K562 (cell line): ENCODE data around the gene S100A9. TPM values are rescaled to one million over a fixed set of nuclear protein-coding genes. Genes with fewer than 3 reads are reported as not detected.

Experiments used
- BRD4 ChIP-seq: fragments of 200-600 bp; sonication (generic); IDR thresholded peaks from 2 replicates; pipeline ENCODE4 v1.6.1; 2017; ENCODE audit warnings: inconsistent platforms
- ERF ChIP-seq: fragments of 450-650 bp; formaldehyde crosslinking; IDR thresholded peaks from 2 replicates; pipeline ENCODE4 v1.4.0; 2020; ENCODE audit warnings: mild to moderate bottlenecking, mixed read lengths
- ETS1 ChIP-seq: conservative IDR thresholded peaks from 2 replicates; pipeline ENCODE4 v1.6.1; 2011; ENCODE audit warnings: low read depth, mild to moderate bottlenecking, low read length; ENCODE audit not compliant: control insufficient read depth
- GTF3C2 ChIP-seq: IDR thresholded peaks from 3 replicates; pipeline ENCODE4 v1.6.1; 2011; ENCODE audit warnings: borderline replicate concordance, mild to moderate bottlenecking, moderate library complexity; ENCODE audit not compliant: insufficient read length; ENCODE audit errors: extremely low read depth
- KAT7 ChIP-seq: sonication (generic); formaldehyde crosslinking; IDR thresholded peaks from 2 replicates; pipeline ENCODE4 v1.8.0; 2022; ENCODE audit warnings: missing genetic modification reagents, mild to moderate bottlenecking, borderline replicate concordance
- PML ChIP-seq: IDR thresholded peaks from 2 replicates; pipeline ENCODE4 v1.6.1; 2012; ENCODE audit warnings: low read length, inconsistent platforms
- SAP30 ChIP-seq: fragments of 200-600 bp; sonication (generic); IDR thresholded peaks from 2 replicates; pipeline ENCODE4 v1.6.1; 2012; ENCODE audit warnings: borderline replicate concordance, low read depth, mild to moderate bottlenecking, moderate library complexity, low read length, control low read depth, inconsistent platforms; ENCODE audit not compliant: insufficient read depth, poor library complexity, severe bottlenecking
- SETDB1 ChIP-seq: IDR thresholded peaks from one replicate; pipeline ENCODE4 v1.6.1; 2012; ENCODE audit warnings: low read length, control low read depth, inconsistent platforms
- SREBF1 ChIP-seq: fragments of 150-350 bp; IDR thresholded peaks from 2 replicates; pipeline ENCODE4 v1.6.1; 2014; ENCODE audit warnings: antibody characterized with exemption, low read depth, low read length, borderline replicate concordance
- ZFP1 ChIP-seq: fragments of 450-650 bp; formaldehyde crosslinking; IDR thresholded peaks from 2 replicates; pipeline ENCODE4 v1.4.0; 2020; ENCODE audit warnings: mild to moderate bottlenecking, mixed read lengths
- ZNF277 ChIP-seq: fragments of 250-450 bp; sonication (Bioruptor Pico); IDR thresholded peaks from 2 replicates; pipeline ENCODE4 v1.8.0; 2022; ENCODE audit warnings: inconsistent platforms, mild to moderate bottlenecking, moderate library complexity, borderline replicate concordance
- ZNF436 ChIP-seq: fragments of 250-450, 450-650 bp; sonication (Bioruptor Pico); formaldehyde crosslinking; IDR thresholded peaks from 2 replicates; pipeline ENCODE4 v1.7.0; 2020; ENCODE audit warnings: mild to moderate bottlenecking
- polyA plus RNA-seq, 8 experiments: library from polyadenylated mRNA; depleted of rRNA in 4 of 8; stranded (reverse) in 5 of 8; unstranded in 3 of 8; fragments of >200 nt; fragmentation: Nextera tagmentation in 2 of 8; fragmentation: Illumina TruSeq in 1 of 8; extraction: Ambion mirVana in 2 of 8; extraction: Trizol in 1 of 8; gene quantifications; 2 replicates each; pipeline versions ENCODE4 v1.2.1 to v1.2.3, GENCODE V29; 2011 to 2014; ENCODE audit warnings: inconsistent platforms in 1 of 8, missing spikeins in 1 of 8
- total RNA-seq, 7 experiments: library from RNA; depleted of rRNA in 6 of 7; stranded (reverse); fragments of >200 nt in 6 of 7; fragmentation: Illumina TruSeq in 2 of 7; extraction: Trizol in 2 of 7; gene quantifications; 2 replicates each; pipeline versions ENCODE4 v1.2.1 to v1.2.3, GENCODE V29; 2011 to 2021; ENCODE audit warnings: low replicate concordance in 1 of 7

Gene S100A9
- total and polyA plus RNA-seq, 9 of the 15 experiments (the other 6 are each of a cell fraction or from before 2014, with no cell fraction given), result 0.80 TPM; not detected in 8

GRCh38 chr1:153343811-153344717 is 13.6 kb upstream of the S100A9 start (continued):
- TF ChIP-seq GTF3C2, result no peak
- TF ChIP-seq ZNF436 (CRISPR knock-in tag), result no peak
- TF ChIP-seq SETDB1, result no peak
- TF ChIP-seq BRD4, result no peak
- TF ChIP-seq KAT7, result 0 out of 2 replicates have a peak, but pooled peaks have one; percentile 40
- no peak for TF ChIP-seq ZNF277
- TF ChIP-seq SAP30, result no peak
- no peak for TF ChIP-seq SREBF1
- TF ChIP-seq ZFP1 (CRISPR knock-in tag), result no peak
- peak; percentile 99 for TF ChIP-seq PML
- 0 out of 2 replicates have a peak, but pooled peaks have one; percentile 81 for TF ChIP-seq ETS1
- 0 out of 2 replicates have a peak, but pooled peaks have one; percentile 18 for TF ChIP-seq ERF (CRISPR knock-in tag)
